Gastrocnemius medialis (tissue), 4 donors: ENCODE measurements around the gene ARL13A.

Experiments used
- CTCF ChIP-seq, 5 experiments: fragments of 450-650 bp in 3 of 5; fragments of 200-600 bp in 2 of 5; sonication (generic) in 2 of 5; IDR thresholded peaks in 4 of 5; conservative IDR thresholded peaks in 1 of 5; 1 replicate in 4 of 5; 2 replicates in 1 of 5; pipeline ENCODE4 v1.5.1; 2016 to 2019; ENCODE audit warnings: antibody characterized with exemption in 5 of 5, mild to moderate bottlenecking in 3 of 5, moderate library complexity in 3 of 5
- POLR2A ChIP-seq, 2 donors: fragments of 450-650 bp; IDR thresholded peaks; one replicate each; pipeline ENCODE4 v1.6.1; 2017; ENCODE audit warnings: antibody characterized with exemption in 2 of 2, mild to moderate bottlenecking in 2 of 2, moderate library complexity in 2 of 2

- TF ChIP-seq POLR2A (IDR thresholded peaks at IDR 0.05) (no peak), CTCF (IDR thresholded peaks at IDR 0.05 in 4 of 5, conservative IDR thresholded peaks at IDR 0.05 in 1 of 5) (no peak)
Observed at GRCh38 chrX:100944601-100945000, 24.9 kb upstream of the ARL13A start.
